ENCODE measurements around the gene TMEM88.

Gene TMEM88

GRCh38 chr17:7818746-7819645 lies 35.9 kb upstream of the TMEM88 start:
- H3K36me3 ChIP-seq (ENCODE audit: control insufficient read depth in 2 of 2, insufficient read depth in 2 of 2, low read length in 2 of 2), result no peaks in the 10 kb centered on the region
- no peaks in the 10 kb centered on the region for H3K9me3 ChIP-seq (ENCODE audit: control insufficient read depth in 2 of 2, low read length in 2 of 2)
- no peak overlapping the region for H3K9ac ChIP-seq (ENCODE audit: low read length in 2 of 2)

GRCh38 chr17:7820231-7820630 lies 34.6 kb upstream of the TMEM88 start:
- Histone ChIP-seq H3K27me3 (ENCODE audit: control insufficient read depth in 1 of 2, insufficient read depth in 2 of 2, low read length in 2 of 2) (peaks cover 9 to 12% of the 10 kb centered on the region in 2 donors), H3K27ac (ENCODE audit: low read length) (no peak overlapping the region), H3K4me1 (ENCODE audit: control insufficient read depth, insufficient read depth, low read length) (peaks cover 3% of the 10 kb centered on the region), H3K4me3 (ENCODE audit: low read length in 2 of 2) (no peak overlapping the region), H3K9me3 (ENCODE audit: control insufficient read depth in 2 of 2, low read length in 2 of 2) (no peaks in the 10 kb centered on the region), H3K9ac (ENCODE audit: low read length in 2 of 2) (no peak overlapping the region), H3K36me3 (ENCODE audit: control insufficient read depth in 2 of 2, insufficient read depth in 2 of 2, low read length in 2 of 2) (no peaks in the 10 kb centered on the region)

More at GRCh38 chr17:7818746-7819645, 35.9 kb upstream of the TMEM88 start:
- H3K27ac ChIP-seq (ENCODE audit: low read length), result no peak overlapping the region
- H3K4me3 ChIP-seq (ENCODE audit: low read length in 2 of 2), result no peak overlapping the region
- peaks cover 7 to 12% of the 10 kb centered on the region in 2 donors for H3K27me3 ChIP-seq (ENCODE audit: control insufficient read depth in 1 of 2, insufficient read depth in 2 of 2, low read length in 2 of 2)
- peaks cover 3% of the 10 kb centered on the region for H3K4me1 ChIP-seq (ENCODE audit: control insufficient read depth, insufficient read depth, low read length)

- Histone ChIP-seq H3K27ac (ENCODE audit: low read length) (no peak overlapping the region), H3K4me3 (ENCODE audit: low read length in 2 of 2) (no peak overlapping the region), H3K27me3 (ENCODE audit: control insufficient read depth in 1 of 2, insufficient read depth in 2 of 2, low read length in 2 of 2) (peaks cover 4 to 5% of the 10 kb centered on the region in 2 donors), H3K4me1 (ENCODE audit: control insufficient read depth, insufficient read depth, low read length) (peaks cover 3% of the 10 kb centered on the region), H3K9me3 (ENCODE audit: control insufficient read depth in 2 of 2, low read length in 2 of 2) (no peaks in the 10 kb centered on the region), H3K36me3 (ENCODE audit: control insufficient read depth in 2 of 2, insufficient read depth in 2 of 2, low read length in 2 of 2) (no peaks in the 10 kb centered on the region), H3K9ac (ENCODE audit: low read length in 2 of 2) (no peak overlapping the region)
Measured at GRCh38 chr17:7822126-7822525, 32.7 kb upstream of the TMEM88 start.

- Histone ChIP-seq H3K4me3 (ENCODE audit: low read length in 2 of 2) (no peak overlapping the region), H3K27ac (ENCODE audit: low read length) (no peak overlapping the region), H3K4me1 (ENCODE audit: control insufficient read depth, insufficient read depth, low read length) (peaks cover 3% of the 10 kb centered on the region), H3K9me3 (ENCODE audit: control insufficient read depth in 2 of 2, low read length in 2 of 2) (no peaks in the 10 kb centered on the region), H3K36me3 (ENCODE audit: control insufficient read depth in 2 of 2, insufficient read depth in 2 of 2, low read length in 2 of 2) (no peaks in the 10 kb centered on the region), H3K27me3 (ENCODE audit: control insufficient read depth in 1 of 2, insufficient read depth in 2 of 2, low read length in 2 of 2) (peaks cover 2 to 4% of the 10 kb centered on the region in 2 donors), H3K9ac (ENCODE audit: low read length in 2 of 2) (no peak overlapping the region)
Measured at GRCh38 chr17:7823581-7824001, 31.3 kb upstream of the TMEM88 start.

GRCh38 chr17:7824021-7824924 lies 30.6 kb upstream of the TMEM88 start:
- Histone ChIP-seq H3K27me3 (ENCODE audit: control insufficient read depth in 1 of 2, insufficient read depth in 2 of 2, low read length in 2 of 2) (peaks cover 2 to 4% of the 10 kb centered on the region in 2 donors), H3K4me3 (ENCODE audit: low read length in 2 of 2) (no peak overlapping the region), H3K9me3 (ENCODE audit: control insufficient read depth in 2 of 2, low read length in 2 of 2) (no peaks in the 10 kb centered on the region), H3K27ac (ENCODE audit: low read length) (no peak overlapping the region), H3K9ac (ENCODE audit: low read length in 2 of 2) (no peak overlapping the region), H3K4me1 (ENCODE audit: control insufficient read depth, insufficient read depth, low read length) (peaks cover 3% of the 10 kb centered on the region), H3K36me3 (ENCODE audit: control insufficient read depth in 2 of 2, insufficient read depth in 2 of 2, low read length in 2 of 2) (no peaks in the 10 kb centered on the region)

- no peaks in the 10 kb centered on the region for H3K36me3 ChIP-seq (ENCODE audit: control insufficient read depth in 2 of 2, insufficient read depth in 2 of 2, low read length in 2 of 2)
Measured at GRCh38 chr17:7825206-7825990, 29.5 kb upstream of the TMEM88 start.

GRCh38 chr17:7830616-7831015 lies 24.2 kb upstream of the TMEM88 start:
- H3K9me3 ChIP-seq (ENCODE audit: control insufficient read depth in 2 of 2, low read length in 2 of 2), result no peaks in the 10 kb centered on the region
- H3K36me3 ChIP-seq (ENCODE audit: control insufficient read depth in 2 of 2, insufficient read depth in 2 of 2, low read length in 2 of 2), result no peaks in the 10 kb centered on the region
- H3K9ac ChIP-seq (ENCODE audit: low read length in 2 of 2), result no peak overlapping the region
- no peak overlapping the region for H3K4me3 ChIP-seq (ENCODE audit: low read length in 2 of 2)
- peaks cover 10% of the 10 kb centered on the region for H3K4me1 ChIP-seq (ENCODE audit: control insufficient read depth, insufficient read depth, low read length)
- H3K27ac ChIP-seq (ENCODE audit: low read length), result no peak overlapping the region
- peaks cover 0 to 2% of the 10 kb centered on the region in 2 donors for H3K27me3 ChIP-seq (ENCODE audit: control insufficient read depth in 1 of 2, insufficient read depth in 2 of 2, low read length in 2 of 2)

More at GRCh38 chr17:7825206-7825990, 29.5 kb upstream of the TMEM88 start:
- H3K27ac ChIP-seq (ENCODE audit: low read length), result no peak overlapping the region
- no peak overlapping the region for H3K4me3 ChIP-seq (ENCODE audit: low read length in 2 of 2)
- no peaks in the 10 kb centered on the region for H3K9me3 ChIP-seq (ENCODE audit: control insufficient read depth in 2 of 2, low read length in 2 of 2)
- peaks cover 3% of the 10 kb centered on the region for H3K4me1 ChIP-seq (ENCODE audit: control insufficient read depth, insufficient read depth, low read length)
- H3K27me3 ChIP-seq (ENCODE audit: control insufficient read depth in 1 of 2, insufficient read depth in 2 of 2, low read length in 2 of 2), result peaks cover 4% of the 10 kb centered on the region in 2 donors
- no peak overlapping the region for H3K9ac ChIP-seq (ENCODE audit: low read length in 2 of 2)

GRCh38 chr17:7831233-7831632 lies 23.6 kb upstream of the TMEM88 start:
- Histone ChIP-seq H3K9ac (ENCODE audit: low read length in 2 of 2) (no peak overlapping the region), H3K27ac (ENCODE audit: low read length) (no peak overlapping the region), H3K4me3 (ENCODE audit: low read length in 2 of 2) (no peak overlapping the region), H3K4me1 (ENCODE audit: control insufficient read depth, insufficient read depth, low read length) (peaks cover 15% of the 10 kb centered on the region), H3K36me3 (ENCODE audit: control insufficient read depth in 2 of 2, insufficient read depth in 2 of 2, low read length in 2 of 2) (no peaks in the 10 kb centered on the region), H3K27me3 (ENCODE audit: control insufficient read depth in 1 of 2, insufficient read depth in 2 of 2, low read length in 2 of 2) (peaks cover 0 to 2% of the 10 kb centered on the region in 2 donors), H3K9me3 (ENCODE audit: control insufficient read depth in 2 of 2, low read length in 2 of 2) (no peaks in the 10 kb centered on the region)

- no peak overlapping the region for H3K27ac ChIP-seq (ENCODE audit: low read length)
- no peak overlapping the region for H3K4me3 ChIP-seq (ENCODE audit: low read length in 2 of 2)
- H3K36me3 ChIP-seq (ENCODE audit: control insufficient read depth in 2 of 2, insufficient read depth in 2 of 2, low read length in 2 of 2), result no peaks in the 10 kb centered on the region
- peaks cover 0 to 2% of the 10 kb centered on the region in 2 donors for H3K27me3 ChIP-seq (ENCODE audit: control insufficient read depth in 1 of 2, insufficient read depth in 2 of 2, low read length in 2 of 2)
- H3K9me3 ChIP-seq (ENCODE audit: control insufficient read depth in 2 of 2, low read length in 2 of 2), result no peaks in the 10 kb centered on the region
- H3K9ac ChIP-seq (ENCODE audit: low read length in 2 of 2), result no peak overlapping the region
- peaks cover 27% of the 10 kb centered on the region for H3K4me1 ChIP-seq (ENCODE audit: control insufficient read depth, insufficient read depth, low read length)
Measured at GRCh38 chr17:7832431-7832830, 22.4 kb upstream of the TMEM88 start.

Measured in stomach smooth muscle (tissue), 2 donors.